PC-3 (cell line): ENCODE results near the gene KCP. TPM values are rescaled to one million over a fixed set of nuclear protein-coding genes. Genes with fewer than 3 reads are reported as not detected.

Experiments
- ATAC-seq: fragments of 200-7000 bp; cut with Tn5 transposase; 2 replicates; pipeline ENCODE4 v1.9.1; 2020; ENCODE audit warnings: mild to moderate bottlenecking, moderate library complexity
- BruUV-seq: library from RNA; stranded (reverse); fragments of 400-500 nt; replicated peaks from 2 replicates; lab custom pipeline; 2021; lab: Mats Ljungman, UMichigan
- CTCF ChIA-PET: fragments of 300-600 bp; sonication (Branson Sonifier 250); formaldehyde crosslinking; loops from one replicate; lab custom pipeline; 2022; ENCODE audit warnings: antibody characterized with exemption; lab: Charles Lee
- POLR2A ChIA-PET: fragments of 300-600 bp; sonication (Branson Sonifier 250); formaldehyde crosslinking; loops from one replicate; lab custom pipeline; 2022; ENCODE audit warnings: antibody characterized with exemption; ENCODE audit not compliant: unreplicated experiment; lab: Charles Lee
- DNase-seq: peaks from one replicate; pipeline ENCODE4 v3.0.0-alpha.2; 2015
- H2AFZ ChIP-seq: fragments of 300-600 bp; sonication (generic); 2 replicates; pipeline ENCODE4 v1.6.0; 2016; ENCODE audit warnings: antibody characterized with exemption, low read length
- H3F3A ChIP-seq: fragments of 300-600 bp; sonication (generic); one replicate; pipeline ENCODE4 v1.6.0; 2017; ENCODE audit warnings: antibody characterized with exemption, low read length, control low read depth, mild to moderate bottlenecking; ENCODE audit not compliant: unreplicated experiment
- H3K27ac ChIP-seq: fragments of 300-600 bp; sonication (generic); 2 replicates; pipeline ENCODE4 v1.5.1; 2016; ENCODE audit warnings: mild to moderate bottlenecking, low read length
- H3K27me3 ChIP-seq: fragments of 300-600 bp; sonication (generic); 2 replicates; pipeline ENCODE4 v1.6.1; 2016; ENCODE audit warnings: low read length, mixed read lengths
- H3K36me3 ChIP-seq: fragments of 300-600 bp; sonication (generic); 2 replicates; pipeline ENCODE4 v1.6.1; 2016; ENCODE audit warnings: low read depth, mixed run types, low read length, mixed read lengths
- H3K4me1 ChIP-seq: fragments of 300-600 bp; sonication (generic); 2 replicates; pipeline ENCODE4 v1.5.1; 2016; ENCODE audit warnings: low read length; ENCODE audit not compliant: insufficient read depth
- H3K4me2 ChIP-seq: fragments of 300-600 bp; sonication (generic); 2 replicates; pipeline ENCODE4 v1.6.0; 2016; ENCODE audit warnings: low read length
- H3K4me3 ChIP-seq: fragments of 300-600 bp; sonication (generic); 2 replicates; pipeline ENCODE4 v1.5.1; 2016; ENCODE audit warnings: mild to moderate bottlenecking, low read length, mixed read lengths
- H3K79me2 ChIP-seq: fragments of 300-600 bp; sonication (generic); 2 replicates; pipeline ENCODE4 v1.6.1; 2017; ENCODE audit warnings: low read length, mixed read lengths
- H3K9ac ChIP-seq: fragments of 300-600 bp; sonication (generic); 2 replicates; pipeline ENCODE4 v1.6.0; 2016; ENCODE audit warnings: mild to moderate bottlenecking, low read length
- H3K9me2 ChIP-seq: fragments of 300-600 bp; sonication (generic); replicated peaks from 2 replicates; pipeline ENCODE4 v1.6.1; 2016; ENCODE audit warnings: mixed run types, low read length, mixed read lengths
- H3K9me3 ChIP-seq: fragments of 300-600 bp; sonication (generic); 2 replicates; pipeline ENCODE4 v1.6.1; 2016; ENCODE audit warnings: low read length, mixed read lengths
- H4K20me1 ChIP-seq: fragments of 300-600 bp; sonication (generic); 2 replicates; pipeline ENCODE4 v1.6.1; 2016; ENCODE audit warnings: low read length, mixed read lengths
- EZH2 ChIP-seq: fragments of 300-600 bp; sonication (generic); IDR thresholded peaks from one replicate; pipeline ENCODE4 v1.6.1; 2017; ENCODE audit warnings: antibody characterized with exemption, mild to moderate bottlenecking, low read length; ENCODE audit not compliant: unreplicated experiment
- EZH2phosphoT487 ChIP-seq: fragments of 300-600 bp; sonication (generic); IDR thresholded peaks from 2 replicates; pipeline ENCODE4 v1.6.1; 2018; ENCODE audit warnings: mild to moderate bottlenecking, antibody characterized with exemption, low read length, borderline replicate concordance
- intact Hi-C: fragments of 100-400 bp; cut with micrococcal nuclease; formaldehyde crosslinking; loops from 2 replicates; pipeline ENCODE4 v1.9.0; 2023
- total RNA-seq: library from RNA; depleted of rRNA; stranded (reverse); fragments of >200 nt; gene quantifications from 2 replicates; pipeline ENCODE4 v1.2.3, GENCODE V29; 2014
- TF ChIP-seq, protein P1 (sequence below): fragments of 300-600 bp; sonication (generic); conservative IDR thresholded peaks from 2 replicates; pipeline ENCODE4 v1.5.1; 2017; ENCODE audit warnings: antibody characterized with exemption, low read depth, mild to moderate bottlenecking, low read length

KCP gene
- total RNA-seq, 1 experiment from 2014 or later, result 3.2 TPM

DNA sequence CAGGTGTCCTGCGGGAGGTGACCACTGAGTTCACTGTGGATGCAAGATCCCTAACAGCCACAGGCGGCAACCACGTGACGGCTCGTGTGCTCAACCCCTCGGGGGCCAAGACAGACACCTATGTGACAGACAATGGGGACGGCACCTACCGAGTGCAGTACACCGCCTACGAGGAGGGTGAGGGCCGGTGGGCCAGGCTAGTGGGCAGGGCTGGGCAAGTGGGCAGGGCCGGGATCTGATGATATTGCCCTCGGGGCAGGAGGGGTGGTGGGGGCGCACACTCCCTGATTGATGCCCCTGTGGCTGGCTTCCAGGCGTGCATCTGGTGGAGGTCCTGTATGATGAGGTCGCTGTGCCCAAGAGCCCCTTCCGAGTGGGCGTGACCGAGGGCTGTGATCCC lies 64.5 kb downstream of the KCP start:
- Histone ChIP-seq H3K4me1 (no peaks in the 10 kb centered on the region), H2AFZ (no peak overlapping the region), H3K36me3 (peaks cover 16% of the 10 kb centered on the region), H3F3A (no peaks in the 10 kb centered on the region), H3K27ac (no peak overlapping the region), H4K20me1 (no peaks in the 10 kb centered on the region), H3K9me2 (no peaks in the 10 kb centered on the region), H3K27me3 (no peaks in the 10 kb centered on the region), H3K4me2 (no peak overlapping the region), H3K79me2 (no peaks in the 10 kb centered on the region), H3K4me3 (no peak overlapping the region), H3K9me3 (no peaks in the 10 kb centered on the region), H3K9ac (no peak overlapping the region)
- no peak for ATAC-seq
- no TSS peak for BruUV-seq
- intact Hi-C loops, result no loop called here
- CTCF ChIA-PET, result no interaction called here
- TF ChIP-seq EZH2, result no peak
- no peak for DNase-seq
- POLR2A ChIA-PET, result no interaction called here

DNA sequence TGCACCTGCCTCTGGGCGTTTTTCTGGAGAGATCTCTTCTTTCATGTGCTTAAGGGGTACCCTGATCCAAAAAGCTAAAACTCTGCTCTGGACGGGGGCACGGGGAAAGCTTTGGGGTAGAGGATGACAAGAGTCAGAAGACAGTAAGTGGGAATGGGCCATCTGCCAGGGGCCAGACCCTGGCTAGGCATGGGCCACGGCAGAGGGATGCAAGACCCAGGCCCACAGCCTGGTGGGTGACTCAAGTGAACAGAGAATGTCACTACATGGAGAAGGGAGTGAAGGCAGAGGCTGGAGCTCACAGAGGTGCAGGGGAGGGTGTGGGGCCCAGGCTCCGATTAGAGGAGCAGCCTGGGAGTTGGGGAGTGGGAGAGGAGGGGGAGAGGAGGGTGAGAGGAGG lies 65.0 kb downstream of the KCP start:
- H3K4me3 ChIP-seq, result no peak overlapping the region
- no peaks in the 10 kb centered on the region for H4K20me1 ChIP-seq
- TF ChIP-seq EZH2 (no peak), EZH2phosphoT487 (no peak)
- TF ChIP-seq, protein P1, sequence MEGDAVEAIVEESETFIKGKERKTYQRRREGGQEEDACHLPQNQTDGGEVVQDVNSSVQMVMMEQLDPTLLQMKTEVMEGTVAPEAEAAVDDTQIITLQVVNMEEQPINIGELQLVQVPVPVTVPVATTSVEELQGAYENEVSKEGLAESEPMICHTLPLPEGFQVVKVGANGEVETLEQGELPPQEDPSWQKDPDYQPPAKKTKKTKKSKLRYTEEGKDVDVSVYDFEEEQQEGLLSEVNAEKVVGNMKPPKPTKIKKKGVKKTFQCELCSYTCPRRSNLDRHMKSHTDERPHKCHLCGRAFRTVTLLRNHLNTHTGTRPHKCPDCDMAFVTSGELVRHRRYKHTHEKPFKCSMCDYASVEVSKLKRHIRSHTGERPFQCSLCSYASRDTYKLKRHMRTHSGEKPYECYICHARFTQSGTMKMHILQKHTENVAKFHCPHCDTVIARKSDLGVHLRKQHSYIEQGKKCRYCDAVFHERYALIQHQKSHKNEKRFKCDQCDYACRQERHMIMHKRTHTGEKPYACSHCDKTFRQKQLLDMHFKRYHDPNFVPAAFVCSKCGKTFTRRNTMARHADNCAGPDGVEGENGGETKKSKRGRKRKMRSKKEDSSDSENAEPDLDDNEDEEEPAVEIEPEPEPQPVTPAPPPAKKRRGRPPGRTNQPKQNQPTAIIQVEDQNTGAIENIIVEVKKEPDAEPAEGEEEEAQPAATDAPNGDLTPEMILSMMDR, result no peak
- ATAC-seq (no peak), DNase-seq (no peak)
- no peaks in the 10 kb centered on the region for H3K27me3 ChIP-seq
- no peak overlapping the region for H3K4me2 ChIP-seq
- no TSS peak for BruUV-seq
- H3K79me2 ChIP-seq, result no peaks in the 10 kb centered on the region
- H3K9me3 ChIP-seq, result no peaks in the 10 kb centered on the region
- H3K9me2 ChIP-seq, result no peaks in the 10 kb centered on the region
- intact Hi-C loops, result no loop called here
- no peak overlapping the region for H3K27ac ChIP-seq
- CTCF ChIA-PET, result no interaction called here
- no peak overlapping the region for H3K9ac ChIP-seq
- POLR2A ChIA-PET, result no interaction called here
- no peaks in the 10 kb centered on the region for H3K4me1 ChIP-seq
- H3F3A ChIP-seq, result no peaks in the 10 kb centered on the region
- H3K36me3 ChIP-seq, result peaks cover 16% of the 10 kb centered on the region
- no peak overlapping the region for H2AFZ ChIP-seq

DNA sequence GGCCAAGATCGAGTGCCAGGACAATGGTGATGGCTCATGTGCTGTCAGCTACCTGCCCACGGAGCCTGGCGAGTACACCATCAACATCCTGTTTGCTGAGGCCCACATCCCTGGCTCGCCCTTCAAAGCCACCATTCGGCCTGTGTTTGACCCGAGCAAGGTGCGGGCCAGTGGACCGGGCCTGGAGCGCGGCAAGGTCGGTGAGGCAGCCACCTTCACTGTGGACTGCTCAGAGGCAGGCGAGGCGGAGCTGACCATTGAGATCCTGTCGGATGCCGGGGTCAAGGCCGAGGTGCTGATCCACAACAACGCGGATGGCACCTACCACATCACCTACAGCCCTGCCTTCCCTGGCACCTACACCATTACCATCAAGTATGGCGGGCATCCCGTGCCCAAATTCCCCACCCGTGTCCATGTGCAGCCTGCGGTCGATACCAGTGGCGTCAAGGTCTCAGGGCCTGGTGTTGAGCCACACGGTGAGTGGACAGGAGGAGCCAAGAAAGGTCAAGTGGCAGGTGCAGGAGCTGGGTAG lies 65.7 kb downstream of the KCP start:
- Histone ChIP-seq H3K4me2 (no peak overlapping the region), H3K9me2 (no peaks in the 10 kb centered on the region), H4K20me1 (no peaks in the 10 kb centered on the region), H3K79me2 (no peaks in the 10 kb centered on the region), H3K9ac (no peak overlapping the region), H3K4me3 (no peak overlapping the region), H3K4me1 (no peaks in the 10 kb centered on the region), H3K27me3 (no peaks in the 10 kb centered on the region), H3K9me3 (no peaks in the 10 kb centered on the region), H2AFZ (no peak overlapping the region), H3F3A (no peaks in the 10 kb centered on the region), H3K36me3 (peaks cover 16% of the 10 kb centered on the region), H3K27ac (no peak overlapping the region)
- TF ChIP-seq, protein P1, result no peak
- TF ChIP-seq EZH2phosphoT487 (no peak), EZH2 (no peak)
- ChIA-PET CTCF (no interaction called here), POLR2A (interaction anchor here (0.6 kb wide), 1 partner anchor 77 kb away, joined by 4 read pairs; no protein-coding TSS in a partner anchor)
- no TSS peak for BruUV-seq
- intact Hi-C loops, result no loop called here
- no peak for ATAC-seq
- no peak for DNase-seq
